Measurements from ENCODE around the gene HOXB2.
A peak's percentile ranks its signal among the peaks of the same experiment; 100 is the strongest.
"Not testable (repeated sequence)": the region's sequence is repeated elsewhere in the genome, so short reads cannot be mapped to it uniquely, and the experiment has no call there.

HOXB2 gene

GRCh38 chr17:48541577-48542113 is 3.3 kb downstream of the HOXB2 start:
- DNase-seq (ENCODE audit: low read depth in 1 of 2, low spot score in 1 of 2) = peak in 1 of 2 donors; percentile 37

GRCh38 chr17:48541036-48541576 is 3.8 kb downstream of the HOXB2 start:
- DNase-seq (ENCODE audit: low read depth in 1 of 2, low spot score in 1 of 2) = no peak

GRCh38 chr17:48540213-48540612 is 4.7 kb downstream of the HOXB2 start:
- DNase-seq (ENCODE audit: low read depth in 1 of 2, low spot score in 1 of 2) = no peak

- no peak for DNase-seq (ENCODE audit: low read depth in 1 of 2, low spot score in 1 of 2)
These were observed 5.7 kb downstream of the HOXB2 start for GRCh38 chr17:48539177-48539576.

- no peak for DNase-seq (ENCODE audit: low read depth in 1 of 2, low spot score in 1 of 2)
These were observed 7.6 kb downstream of the HOXB2 start for GRCh38 chr17:48537316-48537715.

- not testable (repeated sequence) for DNase-seq (ENCODE audit: low read depth in 1 of 2, low spot score in 1 of 2)
These were observed 8.9 kb downstream of the HOXB2 start for GRCh38 chr17:48535793-48536559.

- no peak for DNase-seq (ENCODE audit: low read depth in 1 of 2, low spot score in 1 of 2)
These were observed 12.6 kb downstream of the HOXB2 start for GRCh38 chr17:48532261-48532660.

GRCh38 chr17:48530887-48531272 is 14.0 kb downstream of the HOXB2 start, which contains the start of gene HOXB1:
Gene HOXB1 (minus strand): TSS chr17:48531011. CDS start chr17:48530904, 107 bp downstream.
- no peak for DNase-seq (ENCODE audit: low read depth in 1 of 2, low spot score in 1 of 2)

GRCh38 chr17:48530208-48530886 is 14.6 kb downstream of the HOXB2 start:
- no peak for DNase-seq (ENCODE audit: low read depth in 1 of 2, low spot score in 1 of 2)

GRCh38 chr17:48529683-48530009 is 15.3 kb downstream of the HOXB2 start:
- DNase-seq (ENCODE audit: low read depth in 1 of 2, low spot score in 1 of 2) = no peak

GRCh38 chr17:48528936-48529682 is 15.8 kb downstream of the HOXB2 start:
- no peak for DNase-seq (ENCODE audit: low read depth in 1 of 2, low spot score in 1 of 2)

GRCh38 chr17:48528153-48528935 is 16.6 kb downstream of the HOXB2 start:
- DNase-seq (ENCODE audit: low read depth in 1 of 2, low spot score in 1 of 2) = no peak

- DNase-seq (ENCODE audit: low read depth in 1 of 2, low spot score in 1 of 2) = no peak
These were observed 17.4 kb downstream of the HOXB2 start for GRCh38 chr17:48527547-48527932.

- no peak for DNase-seq (ENCODE audit: low read depth in 1 of 2, low spot score in 1 of 2)
These were observed 18.0 kb downstream of the HOXB2 start for GRCh38 chr17:48526608-48527546.

- DNase-seq (ENCODE audit: low read depth in 1 of 2, low spot score in 1 of 2) = no peak
These were observed 21.9 kb downstream of the HOXB2 start for GRCh38 chr17:48523010-48523409.

- no peak for DNase-seq (ENCODE audit: low read depth in 1 of 2, low spot score in 1 of 2)
These were observed 22.8 kb downstream of the HOXB2 start for GRCh38 chr17:48522031-48522653.

GRCh38 chr17:48520631-48521079 is 24.3 kb downstream of the HOXB2 start:
- no peak for DNase-seq (ENCODE audit: low read depth in 1 of 2, low spot score in 1 of 2)

- DNase-seq (ENCODE audit: low read depth in 1 of 2, low spot score in 1 of 2) = no peak
These were observed 25.5 kb downstream of the HOXB2 start for GRCh38 chr17:48519427-48519826.

GRCh38 chr17:48517478-48517877 is 27.4 kb downstream of the HOXB2 start:
- no peak for DNase-seq (ENCODE audit: low read depth in 1 of 2, low spot score in 1 of 2)

All from activated CD4-positive, alpha-beta T cell treated with anti-CD3 and anti-CD28 coated beads, Interleukin-2, amount 50 U/mL, for 24 hours (primary cell).